Small intestine (tissue), 7 donors: ENCODE data around the gene APOA4. TPM values are rescaled to one million over a fixed set of nuclear protein-coding genes. Genes with fewer than 3 reads are reported as not detected.

Source experiments
- DNase-seq, 2 donors: peaks; one replicate each; pipeline versions ENCODE4 v3.0.0 to v3.0.0-alpha.2; 2013
- FAIRE-seq: peaks from 2 replicates; lab custom pipeline; 2012; peaks lifted over from hg19 to GRCh38; lab: Jason Lieb, UNC
- H3K27ac ChIP-seq, 3 donors: one replicate each; pipeline ENCODE4 v1.5.1; 2013; ENCODE audit warnings: low read length in 2 of 3, mild to moderate bottlenecking in 2 of 3, control low read depth in 1 of 3, inconsistent platforms in 1 of 3, low read depth in 1 of 3, moderate library complexity in 1 of 3
- H3K27me3 ChIP-seq, 3 donors: one replicate each; pipeline ENCODE4 v1.6.1; 2013; ENCODE audit warnings: low read length in 3 of 3, inconsistent platforms in 1 of 3; ENCODE audit not compliant: control insufficient read depth in 3 of 3, insufficient read depth in 3 of 3
- H3K36me3 ChIP-seq, 3 donors: one replicate each; pipeline ENCODE4 v1.6.1; 2013; ENCODE audit warnings: low read length in 3 of 3, inconsistent platforms in 1 of 3, low read depth in 1 of 3, mild to moderate bottlenecking in 1 of 3, moderate library complexity in 1 of 3; ENCODE audit not compliant: control insufficient read depth in 3 of 3, insufficient read depth in 2 of 3
- H3K4me1 ChIP-seq, 3 donors: one replicate each; pipeline ENCODE4 v1.6.1; 2013; ENCODE audit warnings: low read length in 2 of 3, inconsistent platforms in 1 of 3, low read depth in 1 of 3, mild to moderate bottlenecking in 1 of 3, moderate library complexity in 1 of 3; ENCODE audit not compliant: control insufficient read depth in 3 of 3, insufficient read depth in 2 of 3
- H3K4me3 ChIP-seq, 3 donors: one replicate each; pipeline ENCODE4 v1.5.1; 2013; ENCODE audit warnings: low read length in 3 of 3, control low read depth in 1 of 3, inconsistent platforms in 1 of 3, low read depth in 1 of 3, mild to moderate bottlenecking in 1 of 3, moderate library complexity in 1 of 3
- H3K9me3 ChIP-seq, 2 donors: one replicate each; pipeline ENCODE4 v1.6.1; 2013; ENCODE audit warnings: low read depth in 1 of 2, low read length in 1 of 2; ENCODE audit not compliant: control insufficient read depth in 2 of 2, insufficient read depth in 1 of 2
- WGBS, 3 donors: extraction: QIAGEN DNeasy Blood & Tissue Kit; methylation state at CpG; one replicate each; pipeline ENCODE4 v1.1.7; 2013; 5-methylcytosine and 5-hydroxymethylcytosine counted together
- polyA plus RNA-seq, 4 donors: library from polyadenylated mRNA; stranded (reverse) in 3 of 4; unstranded in 1 of 4; fragments of 200-250 nt in 3 of 4; fragments of 120-200 nt in 1 of 4; gene quantifications; one replicate each; pipeline versions ENCODE4 v1.2.1 to v1.2.3, GENCODE V29; 2013
- donor health status: healthy with polysubstance abuse.
- donor health status: control.
- donor health status: control.
- donor health status: Bipolar disorder and iron deficiency.
- donor health status: healthy.

The APOA4 gene
- polyA plus RNA-seq, 4 donors: 338 to 9,049 (median 4,672) TPM

DNA sequence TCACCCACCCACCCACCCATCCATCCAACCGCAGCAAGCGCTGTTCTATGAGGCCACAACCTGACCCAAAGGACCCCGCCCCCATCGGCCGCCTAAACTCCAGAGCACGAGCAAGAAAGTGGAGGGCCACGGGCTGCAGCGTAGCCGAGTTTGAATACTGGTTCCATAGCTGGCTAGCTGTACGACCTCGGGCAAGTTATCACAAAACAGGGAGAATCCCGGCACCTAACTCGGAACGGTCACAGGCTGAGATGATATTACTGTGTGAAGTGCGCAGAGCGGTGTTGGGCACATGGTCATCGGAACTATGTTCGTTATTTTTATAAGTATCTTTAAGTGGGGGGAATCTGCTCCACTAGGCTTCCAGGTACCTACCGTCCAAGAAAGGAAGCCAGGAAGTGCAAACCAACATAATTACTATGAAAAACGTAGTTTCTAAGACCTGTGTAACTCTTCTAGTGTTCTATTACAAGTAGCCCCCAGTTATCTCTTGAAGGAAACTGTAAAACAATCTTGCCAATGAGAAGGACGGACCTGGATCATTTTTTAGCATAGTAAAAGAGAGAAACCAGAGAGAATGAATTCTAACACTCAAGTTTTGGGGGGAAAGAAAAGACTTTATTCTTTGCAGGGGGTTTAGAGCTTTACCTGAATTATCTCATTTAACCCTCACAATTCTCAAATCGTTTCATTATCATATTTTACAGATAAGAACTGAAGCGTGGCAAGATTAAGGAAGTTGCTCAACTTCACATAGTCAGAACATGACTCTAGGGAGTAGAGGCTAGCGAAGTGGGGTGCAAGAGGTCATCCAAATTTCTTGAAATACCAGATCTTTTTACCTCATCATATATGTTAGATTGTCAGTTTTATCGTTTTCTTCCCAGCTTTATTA is 49.7 kb downstream of the APOA4 start:
- Histone ChIP-seq H3K27me3 (no peaks in the 10 kb centered on the region), H3K27ac (peak overlapping the region; percentile 74 to 92 (median 91)), H3K4me3 (peak overlapping the region; percentile 75 to 96 (median 83)), H3K9me3 (no peaks in the 10 kb centered on the region), H3K36me3 (peaks cover 0 to 13% (median 3%) of the 10 kb centered on the region in 3 donors), H3K4me1 (peaks cover 0 to 6% (median 0%) of the 10 kb centered on the region in 3 donors)
- 2 to 5% (median 3%) methylated on average over 25 of the region's 25 CpGs for WGBS, 3 donors
- DNase-seq: peak in 1 of 2 donors; percentile 38
- no peak for FAIRE-seq

DNA sequence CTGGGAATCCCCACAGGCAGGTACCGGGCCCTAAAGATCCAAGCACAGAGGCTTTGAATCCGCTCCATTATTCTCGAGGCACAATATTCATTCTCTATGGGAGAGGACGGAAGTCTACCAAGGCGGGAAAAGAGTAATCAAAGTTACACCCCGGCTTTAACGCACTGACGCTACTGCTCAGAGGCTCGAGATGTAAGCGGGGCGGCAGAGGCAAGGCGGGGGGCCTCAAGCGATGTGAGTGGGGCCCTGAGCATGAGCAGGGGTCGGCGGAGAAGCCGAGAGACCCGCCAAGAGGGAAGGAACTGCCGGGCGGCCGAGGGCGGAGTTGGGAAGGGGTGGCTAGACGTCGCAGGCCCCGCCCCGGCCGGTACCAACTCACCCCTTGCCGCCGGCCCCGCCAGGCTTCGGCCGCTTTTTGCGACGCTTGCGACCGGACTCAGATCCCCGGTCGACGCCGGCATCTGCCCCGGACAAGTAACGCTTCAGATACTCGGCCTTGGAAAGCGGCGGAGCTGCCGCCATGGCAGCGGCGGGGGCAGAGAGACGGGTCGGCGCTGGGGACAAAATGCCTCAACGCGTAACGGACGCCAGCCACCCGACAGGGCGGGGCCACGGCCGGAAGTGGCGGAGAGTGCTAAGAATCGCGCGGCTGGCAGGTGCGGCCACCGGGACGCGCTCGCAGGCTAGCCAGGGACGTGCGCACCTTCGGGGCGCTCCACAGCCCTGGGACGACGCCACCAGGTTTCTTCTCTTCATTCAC is 50.5 kb downstream of the APOA4 start, which contains the start of gene BUD13:
BUD13 (minus strand) TSS at position 545 of the 760 bp plus-strand sequence; CDS start at position 522, 23 bp downstream.
- Histone ChIP-seq H3K36me3 (peaks cover 0 to 11% (median 0%) of the 10 kb centered on the region in 3 donors), H3K27me3 (no peaks in the 10 kb centered on the region), H3K9me3 (no peaks in the 10 kb centered on the region), H3K27ac (peak within 1 kb of the TSS; percentile 81 to 92 (median 91)), H3K4me3 (peak within 1 kb of the TSS; percentile 75 to 96 (median 83)), H3K4me1 (peaks cover 0 to 6% (median 0%) of the 10 kb centered on the region in 3 donors)
- 0 to 1% (median 0%) methylated on average over 71 to 73 of the region's 73 CpGs for WGBS, 3 donors
- no peak for FAIRE-seq
- peak; percentile 91 to 97 for DNase-seq

- FAIRE-seq (no peak), DNase-seq (no peak)
- Histone ChIP-seq H3K27me3 (no peaks in the 10 kb centered on the region), H3K27ac (peak overlapping the region in 1 of 3 donors; percentile 91), H3K4me1 (peaks cover 0 to 6% (median 0%) of the 10 kb centered on the region in 3 donors), H3K9me3 (no peaks in the 10 kb centered on the region), H3K36me3 (peaks cover 0 to 9% (median 0%) of the 10 kb centered on the region in 3 donors), H3K4me3 (peak overlapping the region; percentile 75 to 96 (median 83))
- 0 to 7% (median 5%) methylated on average over 2 of the region's 2 CpGs for WGBS, 3 donors
Observed at GRCh38 chr11:116771935-116772334, 51.2 kb downstream of the APOA4 start.

Other genes with a start within 250 kb of the APOA4 start
- 10 to 100 TPM; 13.6 to 29.1 (median 20.0) TPM for gene BUD13, start 50.3 kb downstream of the APOA4 start, polyA plus RNA-seq
- gene ZPR1, start 35.3 kb downstream of the APOA4 start, polyA plus RNA-seq: 10 to 100 TPM; 24.5 to 42.9 (median 28.2) TPM
- under 1 TPM in 2 of 4 donors, not detected in 2; 0.22 to 0.43 TPM for gene APOA5, start 31.4 kb downstream of the APOA4 start, polyA plus RNA-seq
- gene APOC3, start 6.6 kb upstream of the APOA4 start, polyA plus RNA-seq: over 10,000 TPM in 1 of 4 donors, 1,000 to 10,000 TPM in 2, 100 to 1,000 TPM in 1; 273 to 10,182 (median 3,455) TPM
- gene APOA1, start 14.3 kb upstream of the APOA4 start, polyA plus RNA-seq: over 10,000 TPM in 2 of 4 donors, 1,000 to 10,000 TPM in 1, 10 to 100 TPM in 1; 62.3 to 22,236 (median 8,002) TPM